NCI-H1092 (cell line): ENCODE results near the gene RANGAP1.
"Not testable (repeated sequence)": the region's sequence is repeated elsewhere in the genome, so short reads cannot be mapped to it uniquely, and the experiment has no call there.

ENCODE experiments used
- DNase-seq: peaks from one replicate; lab custom pipeline; 2025; lab: John Stamatoyannopoulos, UW

RANGAP1 gene

GRCh38 chr22:41300661-41301060 is 14.7 kb upstream of the RANGAP1 start:
- DNase-seq: no peak

DNA sequence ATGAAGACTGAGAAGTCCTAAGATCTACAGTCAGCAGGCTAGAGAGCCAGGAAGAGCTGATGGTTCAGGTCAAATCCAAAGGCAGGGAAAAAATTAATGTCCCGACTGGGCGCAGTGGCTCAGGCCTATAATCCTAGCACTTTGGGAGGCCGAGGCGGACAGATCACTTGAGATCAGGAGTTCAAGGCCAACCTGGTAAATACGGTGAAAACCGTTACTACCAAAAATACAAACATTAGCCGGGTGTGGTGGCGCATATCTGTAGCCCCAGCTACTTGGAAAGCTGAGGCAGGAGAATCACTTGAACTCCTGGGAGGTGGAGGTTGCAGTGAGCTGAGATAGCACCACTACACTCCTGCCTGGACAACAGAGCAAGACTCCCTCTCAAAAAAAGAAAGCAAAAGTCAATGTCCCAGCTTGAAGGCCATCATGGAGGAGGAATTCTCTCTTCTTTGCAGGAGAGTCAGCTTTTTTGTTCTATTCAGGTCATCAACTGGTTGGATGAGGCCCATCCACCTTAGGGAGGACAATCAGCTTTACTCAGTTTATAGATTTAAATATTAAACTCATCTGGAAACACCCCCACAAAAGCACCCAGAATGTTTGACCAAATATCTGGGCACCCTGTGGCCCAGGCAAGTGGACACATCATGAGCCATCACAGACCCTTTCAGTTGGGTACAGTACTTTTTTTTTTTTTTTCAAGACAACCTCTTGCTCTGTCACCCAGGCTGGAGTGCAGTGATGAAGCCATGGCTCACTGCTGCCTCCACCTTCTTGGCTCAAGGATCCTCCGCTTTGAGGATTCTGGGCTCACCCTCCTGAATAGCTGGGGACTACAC is 11.1 kb upstream of the RANGAP1 start:
- DNase-seq: no peak

- DNase-seq: not testable (repeated sequence)
Observed at GRCh38 chr22:41294816-41295215, 8.8 kb upstream of the RANGAP1 start.

GRCh38 chr22:41290262-41291221 is 4.6 kb upstream of the RANGAP1 start:
- no peak for DNase-seq

GRCh38 chr22:41289671-41290070 is 3.7 kb upstream of the RANGAP1 start:
- DNase-seq: no peak

DNA sequence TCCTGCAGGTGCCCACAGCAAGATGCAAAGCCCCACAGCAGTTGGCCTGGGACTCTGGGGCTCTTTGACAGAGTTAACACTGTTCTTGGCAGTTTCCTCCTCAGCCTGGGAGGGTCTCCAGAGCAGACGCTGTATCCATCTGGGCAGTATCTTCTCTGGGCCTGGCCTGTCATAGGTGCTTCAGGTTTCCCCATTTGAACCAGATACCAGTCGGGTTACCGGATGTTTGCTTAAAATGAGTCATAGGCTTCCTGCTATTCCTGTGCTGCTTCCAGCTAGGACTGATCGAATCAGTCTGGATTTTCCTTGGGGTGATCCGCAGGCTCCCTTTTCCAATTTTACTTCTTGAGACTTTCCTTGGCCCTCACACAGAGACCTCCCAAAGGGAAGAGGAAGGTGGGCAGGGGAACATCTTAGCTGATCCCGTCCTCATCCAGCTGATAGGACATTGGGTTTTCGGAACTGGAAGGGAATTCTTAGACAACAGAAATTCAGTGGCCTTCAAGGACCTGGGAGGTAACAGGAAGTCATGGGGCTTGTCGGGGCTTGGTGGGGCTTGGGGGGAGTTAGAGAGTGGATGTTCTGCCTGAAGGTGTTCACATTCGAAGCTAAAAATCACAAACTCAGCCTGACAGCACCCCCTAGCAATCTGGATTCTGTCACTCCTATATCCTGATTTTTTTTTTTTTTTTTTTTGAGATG is 2.4 kb upstream of the RANGAP1 start:
- DNase-seq: no peak

DNA sequence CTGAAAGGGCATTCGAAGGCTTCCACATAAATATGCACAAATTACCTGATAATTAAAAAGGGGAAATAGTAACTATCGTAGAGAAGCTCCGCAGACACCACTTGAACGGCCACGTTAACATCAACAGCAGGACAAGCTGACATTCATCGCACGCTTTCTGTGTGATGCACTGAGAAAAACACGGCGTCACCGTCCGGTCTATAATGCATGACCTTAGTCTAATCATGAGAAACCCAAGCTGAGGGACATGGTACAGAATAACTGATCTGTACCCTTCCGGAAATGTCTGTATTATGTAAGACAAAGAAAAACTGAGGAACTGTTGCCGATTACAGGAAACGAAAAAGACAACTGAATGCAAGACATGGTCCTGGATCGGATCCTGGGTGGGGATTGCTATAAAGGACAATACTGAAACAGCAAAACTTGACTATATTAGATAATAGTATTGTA is 678 bp upstream of the RANGAP1 start:
- DNase-seq: no peak

DNA sequence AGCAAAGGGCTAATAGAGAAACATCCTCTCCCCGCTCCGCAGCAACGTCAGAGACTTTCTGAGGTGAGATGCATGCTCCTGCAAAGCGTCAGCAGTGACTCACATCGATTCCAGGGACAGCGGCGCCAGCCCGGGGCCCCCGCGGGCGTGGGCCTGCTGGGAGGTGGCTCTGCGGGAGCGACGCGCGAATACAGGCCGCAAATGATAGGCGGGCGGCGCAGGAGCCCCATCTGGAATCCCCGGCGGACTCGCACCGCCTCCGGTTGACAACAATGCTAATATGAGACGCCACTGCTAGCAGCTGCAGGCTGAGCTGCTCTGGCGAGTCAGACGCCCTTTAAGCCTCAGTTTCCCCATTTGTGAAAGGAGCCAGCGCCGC is 557 bp downstream of the RANGAP1 start:
- DNase-seq: no peak

DNA sequence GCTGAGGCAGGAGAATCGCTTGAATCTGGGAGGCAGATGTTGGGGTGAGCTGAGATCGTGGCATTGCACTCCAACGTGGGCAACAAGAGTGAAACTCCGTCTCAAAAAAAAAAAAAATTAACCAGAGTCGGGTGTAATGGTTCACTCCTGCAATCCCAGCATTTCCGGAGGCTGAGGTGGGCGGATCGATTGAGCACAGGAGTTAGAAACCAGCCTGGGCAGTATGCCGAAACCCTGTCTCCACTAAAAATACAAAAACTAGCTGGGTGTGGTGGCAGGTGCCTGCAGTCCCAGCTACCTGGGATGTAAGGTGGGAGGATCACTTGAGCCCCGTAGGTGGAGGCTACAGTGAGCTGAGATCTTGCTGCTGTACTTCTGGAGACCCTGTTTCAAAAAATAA is 1.5 kb downstream of the RANGAP1 start:
- no peak for DNase-seq

GRCh38 chr22:41280854-41281253 is 5.1 kb downstream of the RANGAP1 start:
- DNase-seq: no peak

DNA sequence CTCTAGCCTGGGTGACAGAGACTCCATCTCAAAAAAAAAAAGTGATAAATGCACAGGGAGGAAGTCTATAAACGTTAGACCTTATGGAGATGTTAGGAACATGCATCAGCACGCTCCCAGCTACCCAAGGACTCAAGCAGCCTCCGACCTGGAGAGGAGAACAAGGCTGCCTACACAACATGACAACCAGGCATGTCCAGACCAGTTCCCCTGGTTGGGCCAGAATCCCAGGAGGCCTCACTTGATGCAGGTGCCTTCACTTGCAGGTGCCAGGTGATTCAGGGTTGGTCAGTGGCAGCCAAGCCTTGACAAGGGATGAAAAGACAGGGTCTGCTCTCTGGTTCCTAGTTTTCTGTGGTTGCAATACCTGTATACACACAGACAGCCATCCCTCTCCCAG is 5.9 kb downstream of the RANGAP1 start:
- no peak for DNase-seq

DNA sequence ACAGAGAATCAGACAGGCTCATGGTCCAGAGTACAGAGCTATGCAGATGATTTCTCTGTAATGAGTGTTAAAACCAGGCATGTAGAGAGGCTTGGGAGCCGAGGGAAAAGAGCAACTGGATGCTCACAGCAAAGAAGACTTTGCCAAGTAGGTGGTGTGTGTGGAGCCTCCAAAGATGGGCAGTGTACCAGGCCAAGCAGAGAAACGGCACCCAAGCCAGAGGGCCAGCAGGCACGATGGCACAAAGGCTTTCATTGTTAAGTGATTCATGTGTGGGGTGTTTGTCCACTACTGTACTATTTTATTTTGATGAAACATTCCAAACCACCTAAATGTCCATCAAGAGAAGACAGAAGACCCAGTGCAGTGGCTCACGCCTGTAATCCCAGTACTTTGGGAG is 11.1 kb downstream of the RANGAP1 start:
- no peak for DNase-seq

- DNase-seq: no peak
Observed at GRCh38 chr22:41273128-41273527, 12.9 kb downstream of the RANGAP1 start.

- no peak for DNase-seq
Observed at GRCh38 chr22:41271787-41272186, 14.2 kb downstream of the RANGAP1 start.

GRCh38 chr22:41267958-41268357 is 18.0 kb downstream of the RANGAP1 start:
- DNase-seq: no peak

DNA sequence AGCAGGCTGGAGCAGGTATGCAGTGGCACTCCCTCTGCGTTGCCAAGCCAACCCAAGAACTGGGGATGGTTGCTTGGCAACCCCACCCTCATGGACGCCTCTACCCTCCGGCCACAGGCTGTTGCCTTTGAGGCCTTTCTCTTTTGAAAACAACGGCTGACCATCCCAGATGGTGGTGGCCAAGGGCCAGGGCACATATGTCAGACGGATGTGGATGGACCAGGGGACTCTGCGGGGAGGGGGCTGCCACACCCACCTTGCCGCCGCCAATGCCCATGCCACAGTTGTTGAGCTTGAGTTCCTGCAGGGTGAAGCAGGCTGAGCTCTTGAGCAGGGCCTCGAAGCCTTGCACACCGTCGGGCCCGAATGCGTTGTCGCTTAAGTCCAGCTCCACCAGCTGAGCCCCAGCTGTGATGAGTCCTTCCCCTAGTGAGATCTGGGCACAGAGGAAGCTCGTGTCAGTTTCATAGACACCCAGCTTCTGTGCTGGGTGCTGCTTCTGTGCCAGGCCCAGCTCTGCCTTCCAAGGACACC is 21.5 kb downstream of the RANGAP1 start:
- DNase-seq: no peak

GRCh38 chr22:41263704-41264103 is 22.3 kb downstream of the RANGAP1 start:
- no peak for DNase-seq

- DNase-seq: no peak
Observed at GRCh38 chr22:41262250-41262765, 23.7 kb downstream of the RANGAP1 start.

DNA sequence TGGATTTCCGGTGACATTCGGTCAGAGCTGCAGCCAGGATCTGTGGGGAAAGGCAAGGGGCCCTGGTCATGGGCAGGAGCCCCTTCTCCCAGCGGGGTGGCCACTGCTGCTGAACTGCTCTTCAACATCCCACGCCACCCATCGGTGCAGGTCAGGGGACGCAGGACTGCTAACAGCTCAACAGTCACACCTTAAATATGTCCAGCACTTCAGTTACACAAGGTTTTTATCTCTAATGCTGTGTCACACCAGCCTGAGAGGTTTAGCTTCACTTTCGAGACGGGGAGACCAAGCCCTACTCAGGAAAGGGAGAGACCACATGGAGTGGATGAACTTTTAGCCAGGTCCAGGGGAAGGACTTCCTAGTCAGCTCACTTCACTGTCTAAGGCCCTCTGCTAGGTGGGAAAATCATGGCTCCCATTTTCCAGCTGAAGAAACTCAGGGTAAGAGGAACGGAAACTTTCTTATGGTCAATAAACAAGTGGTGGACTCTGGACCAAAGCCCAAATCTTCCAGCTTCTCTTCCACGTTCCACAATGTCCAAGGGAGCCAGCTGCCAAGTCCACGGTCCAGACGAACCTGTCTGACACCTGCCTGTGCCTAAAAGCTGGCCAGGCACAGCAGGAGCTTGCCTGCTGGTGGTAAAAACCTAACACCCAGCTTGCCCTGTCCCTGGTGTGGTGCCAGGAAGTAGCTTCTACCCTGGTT is 24.3 kb downstream of the RANGAP1 start:
- no peak for DNase-seq

DNA sequence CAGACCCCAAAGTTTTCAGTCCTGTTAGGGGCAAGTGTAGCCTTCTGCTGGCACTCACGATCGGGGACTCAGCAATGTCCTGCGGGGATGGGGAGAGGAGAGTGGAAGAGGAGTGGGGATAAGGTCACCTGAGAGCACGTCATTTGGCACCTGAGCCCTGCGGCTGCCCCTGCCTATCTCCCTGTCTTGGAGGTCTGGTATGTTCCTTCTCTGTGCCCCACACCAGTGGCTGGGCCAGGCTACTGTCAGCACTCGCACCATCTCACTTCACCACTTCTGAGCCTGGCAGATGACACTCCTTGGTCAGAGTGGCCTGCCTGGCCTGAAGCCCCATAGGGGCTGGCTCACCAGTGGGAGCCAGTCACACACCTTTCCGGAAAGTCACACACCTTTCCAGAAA is 25.1 kb downstream of the RANGAP1 start:
- DNase-seq: no peak

GRCh38 chr22:41259756-41260155 is 26.2 kb downstream of the RANGAP1 start:
- not testable (repeated sequence) for DNase-seq
